Measurements from ENCODE around the gene NDUFAF2.

- no peak for TF ChIP-seq GATA2 (IDR thresholded peaks at IDR 0.05; ENCODE audit: low read depth, low read length)
- TF ChIP-seq GATA3 (IDR thresholded peaks at IDR 0.05; ENCODE audit: low read depth, low read length): no peak
Observed at GRCh38 chr5:60948738-60949137, 3.7 kb downstream of the NDUFAF2 start.

Measured in SH-SY5Y (cell line).